HepG2 (cell line): Measurements from ENCODE around the gene SULT2B1. TPM values are rescaled to one million over a fixed set of nuclear protein-coding genes. Genes with fewer than 3 reads are reported as not detected.

Experiments
- ATF6 ChIP-seq: sonication (generic); formaldehyde crosslinking; conservative IDR thresholded peaks from 2 replicates; pipeline ENCODE4 v1.4.0; 2020; ENCODE audit warnings: missing genetic modification reagents
- CC2D1A ChIP-seq: sonication (generic); formaldehyde crosslinking; IDR thresholded peaks from 2 replicates; pipeline ENCODE4 v1.8.1; 2023; ENCODE audit warnings: mild to moderate bottlenecking, missing genetic modification reagents
- CSRNP2 ChIP-seq: sonication (generic); formaldehyde crosslinking; conservative IDR thresholded peaks from 2 replicates; pipeline ENCODE4 v1.8.0; 2022; ENCODE audit warnings: low read depth, missing genetic modification reagents
- DMTF1 ChIP-seq: sonication (generic); formaldehyde crosslinking; IDR thresholded peaks from 2 replicates; pipeline ENCODE4 v1.4.0; 2020; ENCODE audit warnings: mild to moderate bottlenecking, missing genetic modification reagents
- ETV6 ChIP-seq: sonication (generic); formaldehyde crosslinking; conservative IDR thresholded peaks from 2 replicates; pipeline ENCODE4 v1.4.0; 2020; ENCODE audit warnings: missing genetic modification reagents
- FOXJ3 ChIP-seq: sonication (generic); formaldehyde crosslinking; IDR thresholded peaks from 2 replicates; pipeline ENCODE4 v1.4.0; 2020; ENCODE audit warnings: missing genetic modification reagents, mild to moderate bottlenecking, borderline replicate concordance
- NR2F2 ChIP-seq: IDR thresholded peaks from 2 replicates; pipeline ENCODE4 v1.6.1; 2012; ENCODE audit warnings: low read depth, inconsistent platforms, borderline replicate concordance
- PTBP1 ChIP-seq: fragments of 200-400 bp; formaldehyde crosslinking; IDR thresholded peaks from 2 replicates; pipeline ENCODE4 v1.6.1; 2018; ENCODE audit warnings: low read length, low read depth; ENCODE audit not compliant: poor library complexity, severe bottlenecking
- RAD21 ChIP-seq: fragments of 450-650 bp; formaldehyde crosslinking; IDR thresholded peaks from 2 replicates; pipeline ENCODE4 v1.5.0; 2020; ENCODE audit warnings: mild to moderate bottlenecking
- SPEN ChIP-seq: sonication (generic); formaldehyde crosslinking; IDR thresholded peaks from 2 replicates; pipeline ENCODE4 v1.5.1; 2020; ENCODE audit warnings: low read depth, mild to moderate bottlenecking, missing genetic modification reagents
- TCF12 ChIP-seq, 2 experiments: fragments of 450-650 bp in 1 of 2; sonication (generic) in 1 of 2; formaldehyde crosslinking in 1 of 2; IDR thresholded peaks; 2 replicates each; pipeline versions ENCODE4 v1.6.1 to v1.8.0; 2017 to 2022; ENCODE audit warnings: antibody characterized with exemption in 1 of 2, mild to moderate bottlenecking in 1 of 2, missing genetic modification reagents in 1 of 2, moderate library complexity in 1 of 2
- ZBTB46 ChIP-seq: sonication (generic); formaldehyde crosslinking; IDR thresholded peaks from 2 replicates; pipeline ENCODE4 v1.4.0; 2020; ENCODE audit warnings: mild to moderate bottlenecking, missing genetic modification reagents, borderline replicate concordance
- ZNF326 ChIP-seq: sonication (generic); formaldehyde crosslinking; IDR thresholded peaks from 2 replicates; pipeline ENCODE4 v1.4.0; 2020; ENCODE audit warnings: missing genetic modification reagents, borderline replicate concordance
- ZNF451 ChIP-seq: sonication (generic); formaldehyde crosslinking; IDR thresholded peaks from 2 replicates; pipeline ENCODE4 v1.5.0; 2020; ENCODE audit warnings: mild to moderate bottlenecking, missing genetic modification reagents
- ZNF749 ChIP-seq: sonication (generic); formaldehyde crosslinking; IDR thresholded peaks from 2 replicates; pipeline ENCODE4 v1.8.0; 2022; ENCODE audit warnings: mild to moderate bottlenecking, missing genetic modification reagents, moderate library complexity, borderline replicate concordance
- polyA plus RNA-seq, 8 experiments: library from polyadenylated mRNA; depleted of rRNA in 3 of 8; stranded (reverse) in 7 of 8; unstranded in 1 of 8; fragments of >200 nt; fragmentation: Illumina TruSeq in 4 of 8; extraction: Trizol in 4 of 8; gene quantifications; 2 replicates each; pipeline versions ENCODE4 v1.2.1 to v1.2.3, GENCODE V29; 2011 to 2016; ENCODE audit warnings: low read depth in 4 of 8, missing spikeins in 1 of 8, mixed read lengths in 1 of 8; ENCODE audit not compliant: insufficient read depth in 1 of 8
- total RNA-seq, 5 experiments: library from RNA; depleted of rRNA; stranded (reverse); fragments of >200 nt; fragmentation: Illumina TruSeq; extraction: Trizol; gene quantifications; 2 replicates each; pipeline ENCODE4 v1.2.3, GENCODE V29; 2016; ENCODE audit warnings: low read depth in 1 of 5
- TF ChIP-seq, protein P1 (sequence below): sonication (generic); formaldehyde crosslinking; IDR thresholded peaks from 2 replicates; pipeline ENCODE4 v1.4.0; 2020; ENCODE audit warnings: mild to moderate bottlenecking, missing genetic modification reagents

The SULT2B1 gene
- total and polyA plus RNA-seq, 2 of the 13 experiments (the other 11 are each of a cell fraction or from before 2014, with no cell fraction given), result 0.13 TPM; not detected in 1

DNA sequence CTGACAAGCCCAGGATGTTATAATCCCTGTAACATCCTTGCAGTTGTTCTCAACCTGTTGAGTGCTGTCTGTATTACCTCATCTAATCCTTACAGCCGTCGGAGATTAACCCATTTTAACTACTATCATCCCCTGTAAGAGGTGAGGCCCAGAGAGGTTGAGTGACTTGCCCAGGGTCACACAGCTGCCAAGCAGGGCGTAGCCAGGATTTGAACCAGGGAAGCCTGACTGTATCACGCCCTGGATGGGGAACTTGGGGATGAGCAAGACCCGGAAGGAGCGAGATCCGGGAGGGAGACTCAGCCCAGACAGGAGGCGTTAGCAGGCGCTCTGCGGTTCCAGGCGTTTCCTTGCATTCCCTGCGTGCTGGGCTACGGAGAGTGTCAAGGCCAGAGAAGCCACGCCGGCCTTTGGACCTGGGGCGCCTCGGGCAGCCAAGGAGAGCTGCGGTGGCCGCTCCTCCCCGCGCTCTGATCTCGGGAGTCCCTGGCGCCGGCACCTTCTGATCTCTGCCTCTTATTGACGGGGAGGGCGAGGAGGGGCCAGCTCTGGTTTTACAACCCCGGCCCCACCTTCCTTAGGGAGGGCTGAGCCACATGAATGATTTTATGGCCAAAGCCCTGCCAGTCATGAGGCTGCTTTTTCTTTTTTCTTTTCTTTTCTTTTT, 6.2 kb downstream of the SULT2B1 start (continued):
- no peak for TF ChIP-seq DMTF1 (CRISPR knock-in tag)
- TF ChIP-seq ZNF451 (CRISPR knock-in tag), result no peak; the same call in 1 of the 2 replicates
- no peak for TF ChIP-seq CSRNP2
- TF ChIP-seq TCF12 (IDR thresholded peaks at IDR 0.05), result no peak
- peak; percentile 94; the same call in 1 of the 2 replicates for TF ChIP-seq TCF12 (CRISPR knock-in tag; IDR thresholded peaks at IDR 0.05)
- no peak for TF ChIP-seq ATF6
- TF ChIP-seq ZBTB46 (CRISPR knock-in tag), result no peak
- TF ChIP-seq FOXJ3 (CRISPR knock-in tag), result peak; percentile 76; the same call in 1 of the 2 replicates
- TF ChIP-seq NR2F2, result peak; percentile 80
- TF ChIP-seq RAD21, result peak; percentile 61
- TF ChIP-seq, protein P1, sequence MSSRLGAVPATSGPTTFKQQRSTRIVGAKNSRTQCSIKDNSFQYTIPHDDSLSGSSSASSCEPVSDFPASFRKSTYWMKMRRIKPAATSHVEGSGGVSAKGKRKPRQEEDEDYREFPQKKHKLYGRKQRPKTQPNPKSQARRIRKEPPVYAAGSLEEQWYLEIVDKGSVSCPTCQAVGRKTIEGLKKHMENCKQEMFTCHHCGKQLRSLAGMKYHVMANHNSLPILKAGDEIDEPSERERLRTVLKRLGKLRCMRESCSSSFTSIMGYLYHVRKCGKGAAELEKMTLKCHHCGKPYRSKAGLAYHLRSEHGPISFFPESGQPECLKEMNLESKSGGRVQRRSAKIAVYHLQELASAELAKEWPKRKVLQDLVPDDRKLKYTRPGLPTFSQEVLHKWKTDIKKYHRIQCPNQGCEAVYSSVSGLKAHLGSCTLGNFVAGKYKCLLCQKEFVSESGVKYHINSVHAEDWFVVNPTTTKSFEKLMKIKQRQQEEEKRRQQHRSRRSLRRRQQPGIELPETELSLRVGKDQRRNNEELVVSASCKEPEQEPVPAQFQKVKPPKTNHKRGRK (CRISPR knock-in tag), result no peak
- peak; percentile 81 for TF ChIP-seq ETV6
- TF ChIP-seq ZNF326 (CRISPR knock-in tag), result no peak
- no peak for TF ChIP-seq CC2D1A (CRISPR knock-in tag)
- TF ChIP-seq PTBP1, result no peak
- TF ChIP-seq ZNF749 (CRISPR knock-in tag), result no peak
- peak; percentile 63 for TF ChIP-seq SPEN (CRISPR knock-in tag)
